Measurements from ENCODE around the gene RASA3.
"Not testable (repeated sequence)": the region's sequence is repeated elsewhere in the genome, so short reads cannot be mapped to it uniquely, and the experiment has no call there.

The RASA3 gene

DNA sequence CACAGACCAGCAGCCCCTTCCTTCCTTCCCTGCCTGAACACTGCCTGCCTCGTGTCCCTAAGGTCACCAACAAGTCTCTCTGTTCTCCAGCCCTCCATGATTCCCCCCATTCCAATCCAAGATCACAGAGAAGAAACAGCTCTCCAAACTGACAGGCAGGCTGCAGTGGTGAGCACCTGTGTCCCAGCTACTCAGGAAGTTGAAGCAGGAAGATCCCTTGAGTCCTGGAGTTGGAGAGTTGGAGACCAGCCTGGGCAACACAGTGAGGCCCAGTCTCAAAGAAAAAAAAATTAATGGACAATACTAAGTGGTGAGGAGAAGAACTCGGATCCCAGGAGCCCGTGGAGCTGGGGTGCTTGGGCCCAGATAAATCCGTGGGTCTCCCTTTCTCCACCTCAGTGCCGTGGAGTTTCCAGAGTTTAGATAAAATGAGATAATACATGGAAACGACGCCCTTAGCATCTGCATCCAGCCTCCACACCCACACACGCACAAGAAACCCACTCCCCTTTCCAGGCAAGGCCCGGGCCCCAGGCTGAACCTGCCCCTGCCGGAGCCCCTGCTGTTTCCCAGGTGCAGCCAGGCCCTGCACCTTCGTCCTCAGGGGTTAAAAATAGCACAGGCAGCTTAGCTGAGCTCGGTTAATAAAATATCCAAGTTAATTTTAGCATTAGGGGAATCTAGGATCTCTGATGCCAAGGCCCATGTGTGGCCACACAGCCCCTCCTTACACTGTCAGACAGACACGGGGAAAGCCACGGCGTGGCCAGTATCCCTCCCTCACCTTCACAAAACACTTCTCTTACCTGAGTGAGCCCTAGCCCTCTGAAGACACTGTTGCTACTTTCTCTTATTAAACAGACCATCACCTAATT lies 4.7 kb downstream of the RASA3 start:
- ChIA-PET POLR2A (interaction anchor here (0.9 to 2.0 kb wide), 3 partner anchors 9 to 13 kb away, joined by 3 to 4 read pairs (median 4); no protein-coding TSS in a partner anchor), CTCF (interaction anchor here (0.8 kb wide), 1 partner anchor 9 kb away, joined by 3 read pairs; no protein-coding TSS in a partner anchor)
- no peak for DNase-seq (ENCODE audit: low read depth, low spot score)
- TF ChIP-seq, protein P1, sequence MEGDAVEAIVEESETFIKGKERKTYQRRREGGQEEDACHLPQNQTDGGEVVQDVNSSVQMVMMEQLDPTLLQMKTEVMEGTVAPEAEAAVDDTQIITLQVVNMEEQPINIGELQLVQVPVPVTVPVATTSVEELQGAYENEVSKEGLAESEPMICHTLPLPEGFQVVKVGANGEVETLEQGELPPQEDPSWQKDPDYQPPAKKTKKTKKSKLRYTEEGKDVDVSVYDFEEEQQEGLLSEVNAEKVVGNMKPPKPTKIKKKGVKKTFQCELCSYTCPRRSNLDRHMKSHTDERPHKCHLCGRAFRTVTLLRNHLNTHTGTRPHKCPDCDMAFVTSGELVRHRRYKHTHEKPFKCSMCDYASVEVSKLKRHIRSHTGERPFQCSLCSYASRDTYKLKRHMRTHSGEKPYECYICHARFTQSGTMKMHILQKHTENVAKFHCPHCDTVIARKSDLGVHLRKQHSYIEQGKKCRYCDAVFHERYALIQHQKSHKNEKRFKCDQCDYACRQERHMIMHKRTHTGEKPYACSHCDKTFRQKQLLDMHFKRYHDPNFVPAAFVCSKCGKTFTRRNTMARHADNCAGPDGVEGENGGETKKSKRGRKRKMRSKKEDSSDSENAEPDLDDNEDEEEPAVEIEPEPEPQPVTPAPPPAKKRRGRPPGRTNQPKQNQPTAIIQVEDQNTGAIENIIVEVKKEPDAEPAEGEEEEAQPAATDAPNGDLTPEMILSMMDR (IDR thresholded peaks at IDR 0.05; ENCODE audit: insufficient read depth, low read length, missing control alignments): no peak
- H3K4me3 ChIP-seq (ENCODE audit: low read depth, low read length): no peak overlapping the region

DNA sequence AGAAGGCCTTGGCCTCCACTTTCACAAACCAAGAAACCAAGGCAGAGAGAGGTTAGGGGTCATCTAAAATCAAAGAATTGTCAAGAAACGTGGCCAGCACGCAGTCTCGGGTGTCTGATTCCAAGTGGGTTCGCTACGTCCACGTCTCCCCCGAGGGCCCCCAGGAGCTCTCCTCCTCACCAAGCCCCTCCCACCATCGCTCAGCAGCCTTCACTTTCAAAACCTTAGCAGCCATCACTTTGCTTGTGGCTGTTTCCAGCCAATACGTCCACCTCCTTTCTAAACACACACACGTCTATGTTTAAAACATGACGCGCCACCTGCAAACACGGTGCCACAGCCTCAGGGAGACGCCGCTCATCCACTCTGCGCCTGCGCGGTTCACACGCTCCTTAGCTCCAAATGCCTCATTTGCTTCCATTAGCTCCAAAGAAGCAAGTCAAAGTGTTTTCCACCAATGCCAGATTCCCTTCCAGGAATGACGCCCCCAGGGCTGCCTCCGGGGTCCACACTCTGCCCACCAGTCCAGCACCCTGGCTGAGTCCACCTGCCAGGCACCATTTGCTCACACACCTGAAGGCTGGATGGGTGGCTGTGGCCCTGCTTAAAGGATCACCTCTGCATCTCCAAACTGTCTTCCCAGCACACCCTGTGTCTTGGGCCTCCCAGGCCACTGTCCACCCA lies 5.5 kb downstream of the RASA3 start:
- no peak overlapping the region for H3K4me3 ChIP-seq (ENCODE audit: low read depth, low read length)
- ChIA-PET POLR2A (interaction anchor here (2.0 kb wide), 1 partner anchor 12 kb away, joined by 4 read pairs; no protein-coding TSS in a partner anchor), CTCF (interaction anchor here (1.4 kb wide), 1 partner anchor 12 kb away, joined by 3 read pairs; no protein-coding TSS in a partner anchor)
- DNase-seq (ENCODE audit: low read depth, low spot score): no peak
- TF ChIP-seq, protein P1 (IDR thresholded peaks at IDR 0.05; ENCODE audit: insufficient read depth, low read length, missing control alignments): no peak

DNA sequence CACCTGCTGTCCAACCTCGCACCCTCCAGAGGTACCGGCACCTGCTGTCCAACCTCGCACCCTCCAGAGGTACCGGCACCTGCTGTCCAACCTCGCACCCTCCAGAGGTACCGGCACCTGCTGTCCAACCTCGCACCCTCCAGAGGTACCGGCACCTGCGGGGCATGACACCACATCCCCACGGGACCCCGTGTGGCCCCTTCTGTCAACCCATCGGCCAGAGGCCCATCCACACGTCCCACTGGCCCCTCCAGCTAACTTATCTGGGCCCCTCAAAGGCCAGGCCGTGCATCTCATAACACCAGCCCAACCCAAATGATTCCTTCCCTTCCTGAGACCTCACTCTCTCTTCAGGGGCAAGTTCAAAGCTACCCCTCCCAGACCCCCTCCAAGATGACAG lies 6.3 kb downstream of the RASA3 start:
- POLR2A ChIA-PET: interaction anchor here (2.0 kb wide), 1 partner anchor 11 kb away, joined by 4 read pairs; no protein-coding TSS in a partner anchor

DNA sequence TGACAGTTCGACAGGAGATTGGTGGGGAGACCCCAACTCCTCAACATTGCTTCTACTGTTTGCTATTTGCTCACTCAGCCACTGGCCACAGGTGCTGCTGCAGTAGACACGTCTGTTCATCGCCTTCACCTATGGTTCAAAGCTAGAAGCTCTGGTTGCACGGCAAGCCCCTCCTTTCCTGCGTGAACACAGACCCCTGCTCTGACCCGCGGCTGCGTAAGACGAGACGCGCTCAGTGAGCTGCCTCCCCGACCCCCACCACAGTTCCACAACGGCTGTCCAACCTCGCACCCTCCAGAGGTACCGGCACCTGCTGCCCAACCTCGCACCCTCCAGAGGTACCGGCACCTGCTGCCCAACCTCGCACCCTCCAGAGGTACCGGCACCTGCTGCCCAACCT lies 6.8 kb downstream of the RASA3 start:
- DNase-seq (ENCODE audit: low read depth, low spot score): no peak
- POLR2A ChIA-PET: interaction anchor here (2.0 kb wide), 1 partner anchor 10 kb away, joined by 4 read pairs; no protein-coding TSS in a partner anchor
- CTCF ChIA-PET: interaction anchor here (0.6 to 1.4 kb wide), 2 partner anchors 11 to 129 kb away, joined by 3 read pairs; no protein-coding TSS in a partner anchor
- TF ChIP-seq, protein P1 (IDR thresholded peaks at IDR 0.05; ENCODE audit: insufficient read depth, low read length, missing control alignments): no peak
- no peak overlapping the region for H3K4me3 ChIP-seq (ENCODE audit: low read depth, low read length)

More for the DNA sequence above, 6.3 kb downstream of the RASA3 start:
- not testable (repeated sequence) for H3K4me3 ChIP-seq (ENCODE audit: low read depth, low read length); DNase-seq (ENCODE audit: low read depth, low spot score)
- CTCF ChIA-PET: interaction anchor here (1.4 kb wide), 1 partner anchor 11 kb away, joined by 3 read pairs; no protein-coding TSS in a partner anchor

DNA sequence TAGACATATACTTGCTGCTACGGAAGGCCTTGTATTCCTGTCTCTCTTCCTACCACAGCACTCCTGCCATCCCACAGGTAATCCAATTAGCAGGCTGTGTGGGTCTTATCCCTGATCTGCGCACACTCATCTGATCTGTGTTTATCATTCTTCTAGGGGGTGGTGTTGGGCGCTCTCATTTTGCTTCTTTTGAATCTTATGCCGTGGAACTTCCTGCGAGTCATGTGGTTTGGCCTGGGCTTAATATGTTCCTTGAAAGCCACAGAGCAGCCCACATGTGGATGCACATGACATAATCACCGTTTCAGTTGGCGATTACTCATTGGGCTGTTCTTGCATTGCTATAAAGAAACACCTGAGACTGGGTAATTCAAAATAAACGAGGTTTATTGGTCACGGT lies 7.5 kb downstream of the RASA3 start:
- no peak for DNase-seq (ENCODE audit: low read depth, low spot score)
- H3K4me3 ChIP-seq (ENCODE audit: low read depth, low read length): no peak overlapping the region
- POLR2A ChIA-PET: no interaction called here
- TF ChIP-seq, protein P1 (IDR thresholded peaks at IDR 0.05; ENCODE audit: insufficient read depth, low read length, missing control alignments): no peak
- CTCF ChIA-PET: interaction anchor here (0.6 kb wide), 1 partner anchor 128 kb away, joined by 3 read pairs; no protein-coding TSS in a partner anchor

DNA sequence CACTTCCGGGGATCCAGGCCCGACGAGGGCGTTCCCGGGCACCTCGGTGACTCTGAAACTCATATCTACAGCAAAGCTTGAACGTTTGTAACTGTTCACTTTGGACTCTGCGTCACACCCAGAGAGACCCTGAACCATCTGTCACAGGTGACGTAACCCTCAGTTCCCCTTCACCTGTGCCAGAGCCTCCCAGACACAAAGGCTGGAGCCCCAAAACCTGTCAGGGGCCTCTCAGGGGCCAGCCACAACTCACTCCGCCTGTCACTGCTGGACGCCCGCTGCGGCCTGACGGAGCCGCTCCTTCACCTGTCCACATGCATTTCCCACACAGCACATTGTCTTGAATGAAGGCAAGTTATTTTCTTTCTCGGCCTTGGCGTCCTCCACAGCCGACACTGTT lies 8.0 kb downstream of the RASA3 start:
- TF ChIP-seq, protein P1 (IDR thresholded peaks at IDR 0.05; ENCODE audit: insufficient read depth, low read length, missing control alignments): no peak
- ChIA-PET POLR2A (no interaction called here), CTCF (no interaction called here)
- H3K4me3 ChIP-seq (ENCODE audit: low read depth, low read length): no peak overlapping the region
- no peak for DNase-seq (ENCODE audit: low read depth, low spot score)

Data from AG04449 (cell line).